Fibroblast of lung (primary cell): ENCODE data around the gene DMRT2. TPM values are rescaled to one million over a fixed set of nuclear protein-coding genes. Genes with fewer than 3 reads are reported as not detected.

Experiments used
- DNase-seq, 2 donors: peaks; one replicate each; pipeline versions ENCODE4 v3.0.0 to v3.0.0-alpha.2; 2010; ENCODE audit warnings: low read depth in 2 of 2
- H2AFZ ChIP-seq: 2 replicates; pipeline ENCODE4 v1.5.1; 2012; ENCODE audit warnings: low read length, control low read depth, inconsistent platforms
- H3K27ac ChIP-seq: 2 replicates; pipeline ENCODE4 v1.5.1; 2011; ENCODE audit warnings: low read length, control low read depth; ENCODE audit not compliant: insufficient read depth
- H3K27me3 ChIP-seq: 2 replicates; pipeline ENCODE4 v1.5.1; 2011; ENCODE audit warnings: mild to moderate bottlenecking, low read length; ENCODE audit not compliant: control insufficient read depth, insufficient read depth
- H3K36me3 ChIP-seq: 2 replicates; pipeline ENCODE4 v1.5.1; 2011; ENCODE audit warnings: low read length; ENCODE audit not compliant: control insufficient read depth, insufficient read depth
- H3K4me1 ChIP-seq: 2 replicates; pipeline ENCODE4 v1.5.1; 2011; ENCODE audit warnings: low read length; ENCODE audit not compliant: control insufficient read depth, insufficient read depth; ENCODE audit errors: extremely low read depth
- H3K4me2 ChIP-seq: 2 replicates; pipeline ENCODE4 v1.5.1; 2011; ENCODE audit warnings: low read length, control low read depth; ENCODE audit not compliant: insufficient read depth; ENCODE audit errors: extremely low read depth
- H3K4me3 ChIP-seq, 4 experiments: fragments of 200-600 bp in 1 of 4; sonication (generic) in 1 of 4; replicated peaks in 1 of 4; 2 replicates each; pipeline ENCODE4 v1.5.1; 2011 to 2016; ENCODE audit warnings: low read length in 4 of 4, low read depth in 3 of 4, mild to moderate bottlenecking in 3 of 4, control low read depth in 2 of 4, inconsistent platforms in 1 of 4, mixed read lengths in 1 of 4; ENCODE audit not compliant: insufficient read depth in 1 of 4; ENCODE audit errors: control extremely low read depth in 1 of 4
- H3K79me2 ChIP-seq: 2 replicates; pipeline ENCODE4 v1.5.1; 2012; ENCODE audit warnings: mild to moderate bottlenecking, low read length, inconsistent platforms; ENCODE audit not compliant: control insufficient read depth, insufficient read depth
- H3K9ac ChIP-seq: 2 replicates; pipeline ENCODE4 v1.5.1; 2011; ENCODE audit warnings: mild to moderate bottlenecking, low read length, control low read depth; ENCODE audit not compliant: insufficient read depth
- H3K9me3 ChIP-seq: 2 replicates; pipeline ENCODE4 v1.5.1; 2012; ENCODE audit warnings: low read depth, low read length; ENCODE audit not compliant: control insufficient read depth, insufficient read depth
- H4K20me1 ChIP-seq: 2 replicates; pipeline ENCODE4 v1.5.1; 2011; ENCODE audit warnings: low read length; ENCODE audit not compliant: control insufficient read depth, insufficient read depth; ENCODE audit errors: extremely low read depth
- EZH2 ChIP-seq: IDR thresholded peaks from 2 replicates; pipeline ENCODE4 v1.5.1; 2012; ENCODE audit warnings: low read length, control low read depth, mild to moderate bottlenecking; ENCODE audit errors: missing control alignments
- polyA plus RNA-seq, 2 donors: library from polyadenylated mRNA; depleted of rRNA in 1 of 2; stranded (reverse) in 1 of 2; unstranded in 1 of 2; fragments of >200 nt; gene quantifications; 2 replicates each; pipeline ENCODE4 v1.2.1, GENCODE V29; 2011 to 2012; ENCODE audit warnings: missing spikeins in 1 of 2
- total RNA-seq: library from RNA; depleted of rRNA; stranded (reverse); fragments of >200 nt; gene quantifications from 2 replicates; pipeline ENCODE4 v1.2.1, GENCODE V29; 2014
- TF ChIP-seq, protein P1 (sequence below), 2 donors: IDR thresholded peaks in 1 of 2; conservative IDR thresholded peaks in 1 of 2; 1 replicate in 1 of 2; 2 replicates in 1 of 2; pipeline ENCODE4 v1.5.1; 2011 to 2012; ENCODE audit warnings: low read length in 2 of 2, control low read depth in 1 of 2, inconsistent platforms in 1 of 2, low read depth in 1 of 2, mild to moderate bottlenecking in 1 of 2

DMRT2 gene
- total and polyA plus RNA-seq, 2 donors (not counting 1 experiment from before 2014, with no cell fraction given), result 0.16 TPM; not detected in 1

DNA sequence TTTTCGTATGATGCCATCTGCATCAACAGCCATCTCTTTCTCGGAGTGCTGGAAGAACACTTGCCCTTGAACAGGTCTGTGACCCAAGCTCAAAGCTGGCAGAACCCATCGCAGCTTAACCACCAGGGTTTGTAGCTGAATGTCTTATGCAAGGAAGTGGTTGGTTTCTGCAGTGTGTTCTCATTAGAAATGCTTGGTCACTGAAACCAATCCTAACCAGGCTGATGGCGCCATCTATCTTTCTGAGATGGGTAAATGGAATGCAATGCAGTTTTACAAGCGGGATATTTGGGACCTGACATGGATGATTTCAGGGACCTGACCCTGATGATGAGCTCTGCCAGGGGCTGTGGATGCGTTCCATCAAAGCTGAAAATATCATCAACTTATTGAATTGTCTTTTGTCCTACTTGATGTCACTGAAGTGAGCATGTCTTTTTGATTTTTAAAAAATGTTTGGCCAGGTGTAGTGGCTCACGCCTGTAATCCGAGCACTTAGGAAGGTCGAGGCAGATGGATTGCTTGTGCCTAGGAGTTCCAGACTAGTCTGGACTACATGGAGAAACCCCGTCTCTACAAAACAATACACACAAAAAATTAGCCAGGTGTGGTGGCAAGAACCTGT is 45.0 kb upstream of the DMRT2 start:
- Histone ChIP-seq H3K27ac (no peak overlapping the region), H3K9ac (no peak overlapping the region), H3K4me2 (no peak overlapping the region), H3K27me3 (no peaks in the 10 kb centered on the region), H3K36me3 (no peaks in the 10 kb centered on the region), H3K4me3 (no peak overlapping the region), H3K9me3 (no peaks in the 10 kb centered on the region), H3K4me1 (no peaks in the 10 kb centered on the region), H4K20me1 (no peaks in the 10 kb centered on the region), H2AFZ (no peak overlapping the region), H3K79me2 (no peaks in the 10 kb centered on the region)
- TF ChIP-seq, protein P1, sequence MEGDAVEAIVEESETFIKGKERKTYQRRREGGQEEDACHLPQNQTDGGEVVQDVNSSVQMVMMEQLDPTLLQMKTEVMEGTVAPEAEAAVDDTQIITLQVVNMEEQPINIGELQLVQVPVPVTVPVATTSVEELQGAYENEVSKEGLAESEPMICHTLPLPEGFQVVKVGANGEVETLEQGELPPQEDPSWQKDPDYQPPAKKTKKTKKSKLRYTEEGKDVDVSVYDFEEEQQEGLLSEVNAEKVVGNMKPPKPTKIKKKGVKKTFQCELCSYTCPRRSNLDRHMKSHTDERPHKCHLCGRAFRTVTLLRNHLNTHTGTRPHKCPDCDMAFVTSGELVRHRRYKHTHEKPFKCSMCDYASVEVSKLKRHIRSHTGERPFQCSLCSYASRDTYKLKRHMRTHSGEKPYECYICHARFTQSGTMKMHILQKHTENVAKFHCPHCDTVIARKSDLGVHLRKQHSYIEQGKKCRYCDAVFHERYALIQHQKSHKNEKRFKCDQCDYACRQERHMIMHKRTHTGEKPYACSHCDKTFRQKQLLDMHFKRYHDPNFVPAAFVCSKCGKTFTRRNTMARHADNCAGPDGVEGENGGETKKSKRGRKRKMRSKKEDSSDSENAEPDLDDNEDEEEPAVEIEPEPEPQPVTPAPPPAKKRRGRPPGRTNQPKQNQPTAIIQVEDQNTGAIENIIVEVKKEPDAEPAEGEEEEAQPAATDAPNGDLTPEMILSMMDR (conservative IDR thresholded peaks at IDR 0.05 in 1 of 2, IDR thresholded peaks at IDR 0.05 in 1 of 2; ENCODE audit: low read depth in 1 of 2, low read length in 2 of 2), result peak; percentile 48 to 59
- no peak for TF ChIP-seq EZH2
- peak; percentile 42 to 49 for DNase-seq

DNA sequence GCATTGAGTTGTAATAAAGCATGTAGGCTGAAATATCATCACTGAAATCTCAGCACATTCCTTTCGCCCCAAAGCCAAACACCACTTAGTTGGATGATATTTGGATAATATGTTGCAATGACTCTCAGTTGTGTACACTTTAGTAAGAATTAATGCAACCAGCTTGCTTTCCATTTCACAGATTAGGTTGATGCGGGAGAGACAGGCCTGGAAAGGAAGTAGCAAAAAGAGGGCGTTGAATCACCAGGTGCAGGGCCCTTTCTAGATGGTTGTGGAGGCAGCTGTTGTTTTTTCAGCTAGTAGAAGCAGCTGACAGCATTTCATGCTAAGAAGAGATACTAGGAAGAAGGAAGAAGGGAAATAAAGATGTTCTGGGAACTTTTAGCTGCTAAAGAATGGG is 42.8 kb upstream of the DMRT2 start:
- H3K36me3 ChIP-seq, result no peaks in the 10 kb centered on the region
- no peak overlapping the region for H3K4me2 ChIP-seq
- no peaks in the 10 kb centered on the region for H4K20me1 ChIP-seq
- no peak overlapping the region for H3K9ac ChIP-seq
- TF ChIP-seq, protein P1 (conservative IDR thresholded peaks at IDR 0.05 in 1 of 2, IDR thresholded peaks at IDR 0.05 in 1 of 2; ENCODE audit: low read depth in 1 of 2, low read length in 2 of 2), result no peak
- TF ChIP-seq EZH2, result no peak
- H3K4me1 ChIP-seq, result no peaks in the 10 kb centered on the region
- H3K27ac ChIP-seq, result no peak overlapping the region
- no peak overlapping the region for H3K4me3 ChIP-seq
- no peaks in the 10 kb centered on the region for H3K27me3 ChIP-seq
- H3K79me2 ChIP-seq, result no peaks in the 10 kb centered on the region
- no peak overlapping the region for H2AFZ ChIP-seq
- H3K9me3 ChIP-seq, result no peaks in the 10 kb centered on the region
- no peak for DNase-seq

DNA sequence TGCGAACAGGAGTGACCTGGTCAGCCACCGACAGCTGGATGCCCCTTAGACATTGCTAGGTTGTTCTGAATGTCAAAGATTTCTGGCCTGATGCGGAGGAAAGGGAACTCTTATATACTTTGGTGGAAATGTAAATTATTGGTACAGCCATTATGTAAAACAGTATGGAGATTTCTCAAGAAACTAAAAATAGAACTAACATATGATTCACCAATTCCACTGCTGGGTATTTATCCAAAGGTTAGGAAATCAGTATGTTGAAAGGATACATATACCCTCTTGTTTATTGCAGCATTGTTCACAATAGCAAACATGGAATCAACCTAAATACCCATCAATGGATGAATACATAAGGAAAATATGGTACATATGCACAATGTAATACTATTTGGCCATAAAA is 41.9 kb upstream of the DMRT2 start:
- Histone ChIP-seq H4K20me1 (no peaks in the 10 kb centered on the region), H3K4me3 (no peak overlapping the region), H3K4me2 (no peak overlapping the region), H3K4me1 (no peaks in the 10 kb centered on the region), H3K27me3 (no peaks in the 10 kb centered on the region), H3K36me3 (no peaks in the 10 kb centered on the region), H2AFZ (no peak overlapping the region), H3K9me3 (no peaks in the 10 kb centered on the region), H3K27ac (no peak overlapping the region), H3K9ac (no peak overlapping the region), H3K79me2 (no peaks in the 10 kb centered on the region)
- peak; percentile 2 to 7 for DNase-seq
- TF ChIP-seq EZH2, result no peak
- TF ChIP-seq, protein P1 (conservative IDR thresholded peaks at IDR 0.05 in 1 of 2, IDR thresholded peaks at IDR 0.05 in 1 of 2; ENCODE audit: low read depth in 1 of 2, low read length in 2 of 2), result no peak
